OCI-LY7 (cell line): ENCODE data around the gene GYPA.
"Not testable (repeated sequence)": the region's sequence is repeated elsewhere in the genome, so short reads cannot be mapped to it uniquely, and the experiment has no call there.

Source experiments
- CTCF ChIP-seq: fragments of 200-600 bp; sonication (generic); conservative IDR thresholded peaks from 2 replicates; pipeline ENCODE4 v1.5.1; 2014; ENCODE audit warnings: mild to moderate bottlenecking, antibody characterized with exemption, low read length, moderate library complexity, mixed read lengths
- EZH2phosphoT487 ChIP-seq: fragments of 200-600 bp; sonication (generic); IDR thresholded peaks from 2 replicates; pipeline ENCODE4 v1.6.1; 2018; ENCODE audit warnings: low read depth, borderline replicate concordance, mild to moderate bottlenecking, mixed run types, antibody characterized with exemption, low read length, moderate library complexity, mixed read lengths

- TF ChIP-seq CTCF, EZH2phosphoT487: not testable (repeated sequence)
Measured at GRCh38 chr4:144123982-144124635, 16.4 kb downstream of the GYPA start.
